Measurements from ENCODE around the gene ERMN.
"Not testable (repeated sequence)": the region's sequence is repeated elsewhere in the genome, so short reads cannot be mapped to it uniquely, and the experiment has no call there.

The ERMN gene

GRCh38 chr2:157296958-157297357 is 28.7 kb downstream of the ERMN start:
- DNase-seq: no peak

DNA sequence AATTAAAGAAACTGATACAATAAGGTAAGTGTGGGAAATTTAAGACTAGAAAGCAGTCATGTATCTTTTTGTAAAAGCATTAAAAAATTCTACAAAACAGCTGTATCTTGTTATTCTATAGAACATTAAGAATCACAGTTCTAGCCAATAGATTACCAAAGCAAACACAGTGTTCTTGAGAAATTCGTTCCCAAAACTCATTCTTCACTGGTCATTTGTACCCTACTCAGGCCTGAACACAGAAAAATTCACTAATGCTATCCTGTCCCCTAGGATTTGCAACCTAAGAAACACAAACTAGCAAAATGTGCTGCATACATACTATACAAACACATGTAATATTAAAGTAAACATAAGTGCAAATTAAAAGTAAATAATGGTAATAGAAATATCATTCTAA is 29.1 kb downstream of the ERMN start:
- no peak for DNase-seq

DNA sequence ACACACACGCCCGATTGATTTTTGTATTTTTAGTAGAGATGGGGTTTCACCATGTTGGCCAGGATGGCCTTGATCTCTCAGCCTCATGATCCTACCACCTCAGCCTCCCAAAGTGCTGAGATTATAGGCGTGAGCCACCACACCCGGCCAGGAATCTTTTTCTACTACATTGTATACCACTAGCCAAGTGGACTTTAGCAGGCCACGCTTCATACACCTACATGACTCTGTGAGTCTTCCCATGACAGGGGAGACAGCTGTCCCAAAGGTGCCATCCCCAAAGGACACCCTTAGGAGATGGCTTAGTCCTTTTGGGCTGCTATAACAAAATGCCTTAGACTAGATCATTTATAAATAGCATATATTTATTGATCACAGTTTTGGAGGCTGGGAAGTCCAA is 32.8 kb downstream of the ERMN start:
- no peak for DNase-seq

- no peak for DNase-seq
These were observed 34.6 kb downstream of the ERMN start for GRCh38 chr2:157291018-157291417.

- no peak for DNase-seq
These were observed 35.1 kb downstream of the ERMN start for GRCh38 chr2:157290525-157290924.

- no peak for DNase-seq
These were observed 38.5 kb downstream of the ERMN start for GRCh38 chr2:157287160-157287559.

DNA sequence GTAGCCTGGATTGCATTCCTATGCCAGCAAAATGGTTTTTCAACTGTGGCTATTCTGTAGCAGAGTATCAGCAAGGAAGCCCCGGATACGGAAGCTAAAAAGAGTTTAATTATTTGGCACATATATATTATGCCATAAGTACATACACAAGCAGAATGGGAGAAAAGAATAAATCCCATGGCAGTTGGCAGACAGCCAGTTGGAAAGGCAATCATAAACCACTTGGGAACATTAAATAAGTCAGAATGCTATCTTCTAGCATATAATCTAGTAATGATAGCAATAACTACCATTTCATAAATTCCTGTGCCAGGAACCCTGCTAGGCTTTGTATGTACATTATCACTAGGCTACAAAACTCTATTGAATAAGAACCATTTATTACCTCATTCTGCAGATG is 42.2 kb downstream of the ERMN start:
- DNase-seq: peak in 1 of 56 donors; percentile 0

DNA sequence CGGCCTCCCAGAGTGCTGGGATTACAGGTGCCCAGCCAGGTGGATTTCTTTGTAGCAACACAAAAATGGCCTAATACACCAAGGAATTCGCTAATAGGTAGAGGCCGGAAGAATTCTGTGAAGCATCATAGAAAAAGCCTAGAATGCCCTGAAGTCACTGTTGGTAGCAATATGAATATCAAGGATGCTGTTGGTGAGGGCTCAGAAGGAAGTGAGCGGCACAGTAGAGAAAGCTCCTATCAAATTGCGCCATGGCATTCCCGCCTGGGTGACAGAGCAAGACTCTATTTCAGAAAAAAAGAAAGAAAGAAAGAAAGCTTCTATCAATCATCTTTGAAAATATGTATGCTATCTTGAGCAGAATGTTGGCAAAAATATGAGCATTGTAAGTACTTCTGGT is 44.3 kb downstream of the ERMN start:
- no peak for DNase-seq

DNA sequence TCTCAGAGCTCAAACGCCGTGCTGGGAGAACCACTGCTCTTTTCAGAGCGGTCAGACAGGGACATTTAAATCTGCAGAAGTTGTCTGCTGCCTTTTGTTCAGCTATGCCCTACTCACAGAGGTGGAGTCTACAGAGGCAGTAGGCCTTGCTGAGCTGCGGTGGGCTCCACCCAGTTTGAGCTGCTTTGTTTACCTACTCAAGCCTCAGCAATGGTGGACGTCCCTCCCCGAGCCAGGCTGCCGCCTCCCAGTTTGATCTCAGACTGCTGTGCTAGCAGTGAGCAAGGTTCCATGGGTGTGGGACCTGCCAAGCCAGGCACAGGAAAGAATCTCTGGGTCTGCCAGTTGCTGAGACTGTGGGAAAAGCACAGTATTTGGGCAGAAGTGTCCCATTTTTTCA is 46.3 kb downstream of the ERMN start:
- not testable (repeated sequence) for DNase-seq

DNA sequence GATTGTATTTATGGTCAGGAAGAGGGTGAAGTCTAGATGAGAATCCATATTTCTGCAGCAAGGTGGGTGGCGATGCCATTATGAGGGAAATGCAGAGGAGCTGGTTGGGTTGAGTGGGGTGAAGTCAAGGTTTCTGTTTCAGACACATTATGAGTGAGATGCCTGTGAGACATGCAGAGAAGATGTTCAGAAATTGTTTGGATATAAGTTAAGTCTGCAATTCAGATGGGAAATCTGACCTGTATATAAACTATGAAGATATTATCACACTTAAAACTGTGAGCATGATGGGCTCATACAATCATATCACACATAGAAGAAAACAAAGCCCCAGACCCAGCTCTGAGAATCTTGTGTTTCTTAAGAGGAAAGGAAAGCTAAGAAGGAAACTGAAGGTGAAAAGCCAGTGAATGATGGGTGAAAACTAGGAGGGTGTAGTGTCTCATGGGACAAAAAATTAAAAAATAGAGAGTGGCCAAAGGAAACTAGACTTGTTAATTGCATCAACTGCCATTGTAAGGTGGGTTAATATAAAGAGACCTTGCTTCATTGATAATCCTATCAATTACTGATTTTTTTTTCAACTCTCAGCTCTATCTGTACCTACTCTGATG is 53.9 kb downstream of the ERMN start:
- no peak for DNase-seq

GRCh38 chr2:157269922-157270321 is 55.7 kb downstream of the ERMN start:
- DNase-seq: no peak

GRCh38 chr2:157269060-157269459 is 56.6 kb downstream of the ERMN start:
- no peak for DNase-seq
